ENCODE measurements around the gene FHOD3. TPM values are rescaled to one million over a fixed set of nuclear protein-coding genes. Genes with fewer than 3 reads are reported as not detected.

Gene FHOD3
- total and polyA plus RNA-seq, 9 of the 15 experiments (the other 6 are each of a cell fraction or from before 2014, with no cell fraction given), result 0.11 TPM; not detected in 8

GRCh38 chr18:36360256-36360909 lies 62.9 kb downstream of the FHOD3 start:
- ChIA-PET POLR2A (interaction anchor here (0.6 kb wide), 2 partner anchors 108 to 367 kb away, joined by 3 to 5 read pairs; no protein-coding TSS in a partner anchor), CTCF (ENCODE audit: low intra/inter-chr PET ratio) (no interaction called here)
- WGBS (ENCODE audit: insufficient coverage, low coverage, missing lambda C conversion rate), result 0% methylated on average over 1 of the region's 1 CpG
- no peak overlapping the region for H2AFZ ChIP-seq (ENCODE audit: low read depth, low read length)
- in situ Hi-C loops (cut with MboI) (loop anchor here (10.0 kb wide), 1 partner anchor 1376 kb away; no protein-coding TSS in a partner anchor), intact Hi-C loops (cut with micrococcal nuclease) (no loop called here)
- no peak overlapping the region for H3K4me2 ChIP-seq (ENCODE audit: insufficient read depth, low read length)
- FAIRE-seq (no peak), DNase-seq (ENCODE audit: extremely low read depth in 1 of 4, low spot score in 3 of 4) (no peak), ATAC-seq (no peak)
- H3K4me3 ChIP-seq, result no peak overlapping the region
- TF ChIP-seq NCOA2 (IDR thresholded peaks at IDR 0.05; ENCODE audit: partially characterized antibody in 2 of 2), result no peak
- no peak for TF ChIP-seq RREB1 (CRISPR knock-in tag; IDR thresholded peaks at IDR 0.05)
- no peak for TF ChIP-seq NUFIP1 (IDR thresholded peaks at IDR 0.05; ENCODE audit: partially characterized antibody)
- no peak for TF ChIP-seq RUNX1 (IDR thresholded peaks at IDR 0.05; ENCODE audit: low read depth)
- no peak overlapping the region for H3K9ac ChIP-seq (ENCODE audit: insufficient read depth in 1 of 2, low read depth in 2 of 2, low read length in 2 of 2)
- no TSS peak for BruUV-seq (replicated peaks)
- no peaks in the 10 kb centered on the region for H3K9me1 ChIP-seq (ENCODE audit: control insufficient read depth, insufficient read depth, low read length)
- H3K4me1 ChIP-seq (replicated peaks in 1 of 2; ENCODE audit: control insufficient read depth in 2 of 2, insufficient read depth in 2 of 2, low read length in 2 of 2), result no peaks in the 10 kb centered on the region
- H3K9me3 ChIP-seq (replicated peaks; ENCODE audit: control insufficient read depth, insufficient read depth, low read depth, low read length), result no peaks in the 10 kb centered on the region
- no peaks in the 10 kb centered on the region; a peak in 1 of 5 replicates for H3K27me3 ChIP-seq (ENCODE audit: control insufficient read depth in 2 of 2, insufficient read depth in 2 of 2, low read length in 2 of 2)
- H3K79me2 ChIP-seq (ENCODE audit: control insufficient read depth, insufficient read depth, low read length), result no peaks in the 10 kb centered on the region
- H3K36me3 ChIP-seq (ENCODE audit: control insufficient read depth, insufficient read depth, low read length), result no peaks in the 10 kb centered on the region
- no peaks in the 10 kb centered on the region for H4K20me1 ChIP-seq (replicated peaks; ENCODE audit: control insufficient read depth, insufficient read depth, low read length)
- no peak overlapping the region for H3K27ac ChIP-seq (ENCODE audit: extremely low read depth, low read depth, low read length)

Data from K562 (cell line).